HepG2 (cell line): ENCODE measurements around the gene FBXL13. TPM values are rescaled to one million over a fixed set of nuclear protein-coding genes. Genes with fewer than 3 reads are reported as not detected.

ENCODE experiments used
- AKNA ChIP-seq: sonication (generic); formaldehyde crosslinking; IDR thresholded peaks from 2 replicates; pipeline ENCODE4 v1.4.0; 2020; ENCODE audit warnings: missing genetic modification reagents, borderline replicate concordance
- ARNT ChIP-seq: fragments of 450-650 bp; IDR thresholded peaks from 2 replicates; pipeline ENCODE4 v1.6.1; 2017
- BORCS8-MEF2B ChIP-seq: sonication (generic); formaldehyde crosslinking; IDR thresholded peaks from 2 replicates; pipeline ENCODE4 v1.8.0; 2022; ENCODE audit warnings: mild to moderate bottlenecking, missing genetic modification reagents
- DR1 ChIP-seq: sonication (generic); formaldehyde crosslinking; IDR thresholded peaks from 2 replicates; pipeline ENCODE4 v1.8.0; 2021; ENCODE audit warnings: mild to moderate bottlenecking, missing genetic modification reagents, inconsistent platforms
- FOXO1 ChIP-seq: sonication (generic); formaldehyde crosslinking; IDR thresholded peaks from 2 replicates; pipeline ENCODE4 v1.4.0; 2020; ENCODE audit warnings: missing genetic modification reagents
- HDAC6 ChIP-seq: fragments of 200-600 bp; sonication (generic); IDR thresholded peaks from 2 replicates; pipeline ENCODE4 v1.7.0; 2017; ENCODE audit warnings: mild to moderate bottlenecking, antibody characterized with exemption, low read length, low read depth
- HIVEP1 ChIP-seq: sonication (generic); formaldehyde crosslinking; IDR thresholded peaks from 2 replicates; pipeline ENCODE4 v1.4.0; 2020; ENCODE audit warnings: mild to moderate bottlenecking, missing genetic modification reagents
- IKZF4 ChIP-seq: sonication (generic); formaldehyde crosslinking; IDR thresholded peaks from 2 replicates; pipeline ENCODE4 v1.5.1; 2020; ENCODE audit warnings: borderline replicate concordance, mild to moderate bottlenecking, low read depth, missing genetic modification reagents; ENCODE audit errors: not compliant biosample characterization
- KLF6 ChIP-seq: IDR thresholded peaks from 2 replicates; pipeline ENCODE4 v1.8.0; 2016; ENCODE audit warnings: missing biosample characterization, missing genetic modification reagents
- NKX3-1 ChIP-seq: sonication (generic); formaldehyde crosslinking; IDR thresholded peaks from 2 replicates; pipeline ENCODE4 v1.5.0; 2020; ENCODE audit warnings: missing genetic modification reagents
- REXO4 ChIP-seq: sonication (generic); formaldehyde crosslinking; IDR thresholded peaks from 2 replicates; pipeline ENCODE4 v1.8.0; 2022; ENCODE audit warnings: missing genetic modification reagents, mild to moderate bottlenecking, borderline replicate concordance
- TFDP2 ChIP-seq: sonication (generic); formaldehyde crosslinking; IDR thresholded peaks from 2 replicates; pipeline ENCODE4 v1.4.0; 2020; ENCODE audit warnings: missing genetic modification reagents
- ZFY ChIP-seq: sonication (generic); formaldehyde crosslinking; IDR thresholded peaks from 2 replicates; pipeline ENCODE4 v1.4.0; 2020; ENCODE audit warnings: missing genetic modification reagents
- ZMAT5 ChIP-seq: sonication (generic); formaldehyde crosslinking; IDR thresholded peaks from 2 replicates; pipeline ENCODE4 v1.5.0; 2020; ENCODE audit warnings: mild to moderate bottlenecking, low read depth, missing genetic modification reagents, borderline replicate concordance
- ZNF33B ChIP-seq: sonication (generic); formaldehyde crosslinking; IDR thresholded peaks from 2 replicates; pipeline ENCODE4 v1.5.1; 2020; ENCODE audit warnings: mild to moderate bottlenecking, missing genetic modification reagents
- ZNF605 ChIP-seq: sonication (generic); formaldehyde crosslinking; IDR thresholded peaks from 2 replicates; pipeline ENCODE4 v1.8.0; 2022; ENCODE audit warnings: mild to moderate bottlenecking, missing genetic modification reagents
- polyA plus RNA-seq, 8 experiments: library from polyadenylated mRNA; depleted of rRNA in 3 of 8; stranded (reverse) in 7 of 8; unstranded in 1 of 8; fragments of >200 nt; fragmentation: Illumina TruSeq in 4 of 8; extraction: Trizol in 4 of 8; gene quantifications; 2 replicates each; pipeline versions ENCODE4 v1.2.1 to v1.2.3, GENCODE V29; 2011 to 2016; ENCODE audit warnings: low read depth in 4 of 8, missing spikeins in 1 of 8, mixed read lengths in 1 of 8; ENCODE audit not compliant: insufficient read depth in 1 of 8
- total RNA-seq, 5 experiments: library from RNA; depleted of rRNA; stranded (reverse); fragments of >200 nt; fragmentation: Illumina TruSeq; extraction: Trizol; gene quantifications; 2 replicates each; pipeline ENCODE4 v1.2.3, GENCODE V29; 2016; ENCODE audit warnings: low read depth in 1 of 5
- TF ChIP-seq, protein P1 (sequence below): sonication (generic); formaldehyde crosslinking; IDR thresholded peaks from 2 replicates; pipeline ENCODE4 v1.5.0; 2020; ENCODE audit warnings: missing genetic modification reagents
- TF ChIP-seq, protein P2 (sequence below): fragments of 450-650 bp; IDR thresholded peaks from 2 replicates; pipeline ENCODE4 v1.6.1; 2017
- TF ChIP-seq, protein P3 (sequence below): sonication (generic); formaldehyde crosslinking; IDR thresholded peaks from 2 replicates; pipeline ENCODE4 v1.4.0; 2020; ENCODE audit warnings: mild to moderate bottlenecking, missing genetic modification reagents

The FBXL13 gene
- total and polyA plus RNA-seq, 2 of the 13 experiments (the other 11 are each of a cell fraction or from before 2014, with no cell fraction given): 0.24 to 0.77 TPM

DNA sequence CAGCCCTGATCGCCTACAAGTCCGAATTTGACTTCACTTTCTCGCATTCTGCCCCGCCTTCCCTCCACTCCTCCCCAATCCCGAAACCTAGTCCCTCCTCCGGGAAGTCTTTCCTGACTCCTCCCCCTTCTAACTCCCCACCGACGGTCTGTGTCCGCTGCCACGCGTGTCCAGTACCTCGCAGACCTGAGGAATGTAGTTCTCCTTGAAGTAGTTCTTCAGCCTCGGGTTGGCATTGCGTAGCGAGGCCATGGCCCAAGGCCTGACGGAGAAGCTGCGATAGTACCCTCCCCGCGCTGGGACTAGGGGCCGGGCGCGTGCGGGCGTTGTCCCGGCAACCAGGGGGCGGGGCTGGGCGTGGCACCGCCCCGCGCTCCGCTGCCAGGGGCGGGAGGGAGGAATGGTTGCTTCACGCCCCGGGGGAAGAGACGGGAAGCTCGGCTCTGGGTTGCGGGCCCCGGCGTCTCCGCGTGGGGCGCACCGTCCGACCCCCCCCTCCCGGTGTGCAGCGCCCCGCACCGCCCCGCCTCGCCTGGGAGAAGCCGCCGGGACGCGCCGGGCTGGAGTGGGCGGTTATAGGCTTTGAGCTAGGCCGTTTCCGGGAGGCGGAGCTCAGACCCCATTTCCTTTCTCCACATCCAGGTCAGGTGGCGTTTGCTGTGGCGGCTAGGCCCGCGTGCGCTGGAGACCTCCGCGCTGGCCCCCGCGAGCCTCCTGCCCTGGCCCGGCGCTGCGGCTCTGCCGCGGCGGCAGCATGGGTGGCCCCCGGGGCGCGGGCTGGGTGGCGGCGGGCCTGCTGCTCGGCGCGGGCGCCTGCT, at the start of gene FBXL13, which contains the start of gene ARMC10 (continued):
- TF ChIP-seq, protein P1, sequence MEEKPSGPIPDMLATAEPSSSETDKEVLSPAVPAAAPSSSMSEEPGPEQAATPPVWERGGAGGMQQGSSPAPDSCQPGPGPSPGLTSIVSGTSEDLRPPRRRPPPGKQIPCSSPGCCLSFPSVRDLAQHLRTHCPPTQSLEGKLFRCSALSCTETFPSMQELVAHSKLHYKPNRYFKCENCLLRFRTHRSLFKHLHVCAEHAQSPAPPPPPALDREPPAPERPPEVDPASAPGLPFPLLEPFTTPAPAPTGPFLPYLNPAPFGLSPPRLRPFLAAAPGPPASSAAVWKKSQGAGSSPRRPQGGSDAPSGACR (CRISPR knock-in tag): peak; percentile 84; the same call in 1 of the 2 replicates
- peak; percentile 23 for TF ChIP-seq TFDP2 (CRISPR knock-in tag)
- TF ChIP-seq, protein P2, sequence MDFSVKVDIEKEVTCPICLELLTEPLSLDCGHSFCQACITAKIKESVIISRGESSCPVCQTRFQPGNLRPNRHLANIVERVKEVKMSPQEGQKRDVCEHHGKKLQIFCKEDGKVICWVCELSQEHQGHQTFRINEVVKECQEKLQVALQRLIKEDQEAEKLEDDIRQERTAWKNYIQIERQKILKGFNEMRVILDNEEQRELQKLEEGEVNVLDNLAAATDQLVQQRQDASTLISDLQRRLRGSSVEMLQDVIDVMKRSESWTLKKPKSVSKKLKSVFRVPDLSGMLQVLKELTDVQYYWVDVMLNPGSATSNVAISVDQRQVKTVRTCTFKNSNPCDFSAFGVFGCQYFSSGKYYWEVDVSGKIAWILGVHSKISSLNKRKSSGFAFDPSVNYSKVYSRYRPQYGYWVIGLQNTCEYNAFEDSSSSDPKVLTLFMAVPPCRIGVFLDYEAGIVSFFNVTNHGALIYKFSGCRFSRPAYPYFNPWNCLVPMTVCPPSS: no peak
- no peak for TF ChIP-seq ZNF33B (CRISPR knock-in tag)
- no peak for TF ChIP-seq IKZF4
- TF ChIP-seq, protein P3, sequence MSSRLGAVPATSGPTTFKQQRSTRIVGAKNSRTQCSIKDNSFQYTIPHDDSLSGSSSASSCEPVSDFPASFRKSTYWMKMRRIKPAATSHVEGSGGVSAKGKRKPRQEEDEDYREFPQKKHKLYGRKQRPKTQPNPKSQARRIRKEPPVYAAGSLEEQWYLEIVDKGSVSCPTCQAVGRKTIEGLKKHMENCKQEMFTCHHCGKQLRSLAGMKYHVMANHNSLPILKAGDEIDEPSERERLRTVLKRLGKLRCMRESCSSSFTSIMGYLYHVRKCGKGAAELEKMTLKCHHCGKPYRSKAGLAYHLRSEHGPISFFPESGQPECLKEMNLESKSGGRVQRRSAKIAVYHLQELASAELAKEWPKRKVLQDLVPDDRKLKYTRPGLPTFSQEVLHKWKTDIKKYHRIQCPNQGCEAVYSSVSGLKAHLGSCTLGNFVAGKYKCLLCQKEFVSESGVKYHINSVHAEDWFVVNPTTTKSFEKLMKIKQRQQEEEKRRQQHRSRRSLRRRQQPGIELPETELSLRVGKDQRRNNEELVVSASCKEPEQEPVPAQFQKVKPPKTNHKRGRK (CRISPR knock-in tag): no peak; the same call in 1 of the 2 replicates
- no peak for TF ChIP-seq AKNA (CRISPR knock-in tag)
- TF ChIP-seq BORCS8-MEF2B (CRISPR knock-in tag): peak; percentile 91
- no peak for TF ChIP-seq ZNF605 (CRISPR knock-in tag)
- TF ChIP-seq ARNT: no peak
- TF ChIP-seq FOXO1 (CRISPR knock-in tag): no peak
- TF ChIP-seq REXO4 (CRISPR knock-in tag): no peak
- TF ChIP-seq KLF6: no peak
- no peak for TF ChIP-seq HDAC6
- TF ChIP-seq HIVEP1 (CRISPR knock-in tag): peak; percentile 23; the same call in 1 of the 2 replicates
- TF ChIP-seq NKX3-1 (CRISPR knock-in tag): peak; percentile 60; the same call in 1 of the 2 replicates
- TF ChIP-seq DR1: no peak
- peak; percentile 84 for TF ChIP-seq ZFY (CRISPR knock-in tag)
- no peak for TF ChIP-seq ZMAT5 (CRISPR knock-in tag)
